Right lung (tissue), 5 donors: Measurements from ENCODE around the gene TBXA2R. TPM values are rescaled to one million over a fixed set of nuclear protein-coding genes. Genes with fewer than 3 reads are reported as not detected.
"Not testable (repeated sequence)": the region's sequence is repeated elsewhere in the genome, so short reads cannot be mapped to it uniquely, and the experiment has no call there.

Source experiments
- DNase-seq, 2 donors: peaks; one replicate each; pipeline ENCODE4 v3.0.0-alpha.2; 2013
- polyA plus RNA-seq, 5 donors: library from polyadenylated mRNA; unstranded; fragments of 120-200 nt; gene quantifications; one replicate each; pipeline versions ENCODE4 v1.2.1 to v1.2.3, GENCODE V29; 2013; ENCODE audit warnings: inconsistent platforms in 1 of 5, low replicate concordance in 1 of 5; ENCODE audit not compliant: insufficient read length in 5 of 5, insufficient read depth in 1 of 5

Gene TBXA2R
- polyA plus RNA-seq, 5 donors = 1.6 to 3.8 (median 2.7) TPM

DNA sequence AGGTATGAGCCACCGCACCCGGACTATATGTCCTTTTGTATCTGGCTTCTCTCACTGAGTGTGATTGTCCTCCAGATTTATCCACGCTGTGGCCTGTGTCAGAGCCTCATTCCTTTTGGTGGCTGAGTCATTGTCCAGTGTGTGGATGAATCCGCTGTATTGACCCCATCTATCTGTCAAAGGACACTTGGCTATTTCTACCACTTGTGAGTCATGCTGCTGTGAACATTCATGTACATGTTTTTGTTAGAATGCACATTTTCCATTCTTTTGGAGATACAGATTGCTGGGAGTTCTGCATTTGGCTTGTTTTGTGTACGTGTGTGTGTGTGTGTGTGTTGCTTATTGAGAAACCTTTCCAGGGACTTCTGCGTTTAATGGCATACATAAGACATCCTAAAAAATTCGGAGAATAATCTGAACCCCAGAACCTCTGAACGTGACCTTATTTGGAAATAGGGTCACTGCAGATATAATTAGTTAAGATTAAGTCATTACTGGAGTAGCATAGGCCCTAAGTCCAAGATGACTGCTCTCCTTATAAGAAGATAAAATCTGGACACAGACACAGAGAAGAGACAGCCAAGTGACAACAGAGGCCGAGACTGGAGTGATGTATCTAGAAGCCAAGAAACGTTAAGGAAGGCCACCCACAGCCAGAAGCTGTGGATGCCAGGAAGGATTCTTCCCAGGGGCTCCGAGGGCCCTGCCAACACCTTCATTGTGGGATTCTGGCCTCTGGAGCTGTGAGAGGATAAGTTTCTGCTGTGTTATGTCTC lies 26.3 kb downstream of the TBXA2R start:
- DNase-seq = peak; percentile 67 to 78

DNA sequence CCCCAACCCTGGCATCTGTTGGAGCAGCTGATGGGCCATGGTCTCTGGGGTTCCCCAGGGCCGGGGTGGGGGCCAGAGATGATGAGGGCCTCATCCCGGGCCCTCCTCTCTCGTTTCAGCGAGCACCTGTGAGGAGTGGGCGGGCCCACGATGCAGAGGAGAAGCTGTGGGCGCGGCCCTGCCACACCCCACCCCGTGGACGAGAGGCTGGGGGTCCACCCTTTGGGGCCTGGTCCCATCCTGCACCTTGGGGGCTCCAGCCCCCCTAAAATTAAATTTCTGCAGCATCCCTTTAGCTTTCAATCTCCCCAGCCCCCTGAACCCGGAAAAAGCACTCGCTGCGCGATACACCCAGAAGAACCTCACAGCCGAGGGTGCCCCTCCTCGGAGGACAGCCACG lies 28.3 kb downstream of the TBXA2R start:
- no peak for DNase-seq

DNA sequence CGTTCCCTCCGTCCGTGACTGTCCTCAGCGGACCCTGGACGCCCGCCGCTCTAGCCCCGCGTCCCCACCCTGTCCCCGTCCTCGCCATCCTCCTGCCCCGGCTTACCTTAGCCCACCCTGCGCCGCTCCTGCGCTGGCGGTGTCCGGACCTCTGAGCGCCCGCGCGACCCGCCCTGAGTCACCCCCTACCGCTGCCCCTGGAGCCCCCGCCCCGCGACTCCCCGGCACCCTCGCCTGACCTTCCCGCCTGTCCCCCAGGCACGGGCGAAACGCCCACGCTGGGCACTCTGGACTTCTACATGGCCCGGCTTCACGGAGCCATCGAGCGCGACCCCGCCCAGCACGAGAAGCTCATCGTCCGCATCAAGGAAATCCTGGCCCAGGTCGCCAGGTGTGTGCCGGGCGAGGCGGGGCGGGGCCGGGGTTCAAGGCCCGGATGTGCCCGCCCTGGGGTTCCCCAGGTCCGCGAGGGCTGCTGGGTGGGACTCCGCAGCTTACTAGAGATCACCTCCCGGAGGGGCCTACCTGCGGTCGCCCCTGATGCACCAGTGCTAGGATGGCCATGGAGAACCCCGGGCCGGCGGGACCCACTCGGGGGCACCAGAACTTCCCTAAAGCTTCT lies 28.8 kb downstream of the TBXA2R start:
- no peak for DNase-seq

DNA sequence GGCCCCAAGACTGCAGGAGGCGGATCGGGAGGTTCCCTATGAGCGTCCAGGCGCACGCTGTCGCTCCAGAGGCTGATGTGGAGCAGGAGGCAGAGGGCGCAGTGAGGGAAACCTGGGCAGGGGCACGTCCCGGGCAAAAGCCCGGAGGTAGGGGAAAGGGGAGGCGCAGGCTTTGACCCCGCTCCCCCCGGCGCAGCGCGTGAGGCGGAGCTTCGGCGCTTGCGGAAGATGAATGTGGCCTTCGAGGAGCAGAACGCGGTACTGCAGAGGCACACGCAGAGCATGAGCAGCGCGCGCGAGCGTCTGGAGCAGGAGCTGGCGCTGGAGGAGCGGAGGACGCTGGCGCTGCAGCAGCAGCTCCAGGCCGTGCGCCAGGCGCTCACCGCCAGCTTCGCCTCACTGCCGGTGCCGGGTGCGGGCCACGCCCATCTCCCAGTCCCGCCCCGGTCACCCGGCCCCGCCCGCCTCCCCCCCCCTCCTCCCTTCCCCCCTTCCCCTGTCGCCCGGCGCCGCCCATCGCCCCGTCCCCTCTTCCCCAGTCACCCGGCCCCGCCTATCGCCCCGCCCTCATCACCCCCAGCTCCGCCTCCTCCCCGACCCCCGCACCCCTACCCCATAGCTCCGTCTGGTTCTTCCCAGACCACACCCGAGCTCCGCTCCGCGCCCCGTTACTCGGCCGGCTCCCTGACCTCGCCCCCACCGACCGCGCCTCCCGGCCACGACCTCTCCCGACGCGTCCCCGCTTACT lies 29.8 kb downstream of the TBXA2R start:
- DNase-seq = peak; percentile 72 to 75

DNA sequence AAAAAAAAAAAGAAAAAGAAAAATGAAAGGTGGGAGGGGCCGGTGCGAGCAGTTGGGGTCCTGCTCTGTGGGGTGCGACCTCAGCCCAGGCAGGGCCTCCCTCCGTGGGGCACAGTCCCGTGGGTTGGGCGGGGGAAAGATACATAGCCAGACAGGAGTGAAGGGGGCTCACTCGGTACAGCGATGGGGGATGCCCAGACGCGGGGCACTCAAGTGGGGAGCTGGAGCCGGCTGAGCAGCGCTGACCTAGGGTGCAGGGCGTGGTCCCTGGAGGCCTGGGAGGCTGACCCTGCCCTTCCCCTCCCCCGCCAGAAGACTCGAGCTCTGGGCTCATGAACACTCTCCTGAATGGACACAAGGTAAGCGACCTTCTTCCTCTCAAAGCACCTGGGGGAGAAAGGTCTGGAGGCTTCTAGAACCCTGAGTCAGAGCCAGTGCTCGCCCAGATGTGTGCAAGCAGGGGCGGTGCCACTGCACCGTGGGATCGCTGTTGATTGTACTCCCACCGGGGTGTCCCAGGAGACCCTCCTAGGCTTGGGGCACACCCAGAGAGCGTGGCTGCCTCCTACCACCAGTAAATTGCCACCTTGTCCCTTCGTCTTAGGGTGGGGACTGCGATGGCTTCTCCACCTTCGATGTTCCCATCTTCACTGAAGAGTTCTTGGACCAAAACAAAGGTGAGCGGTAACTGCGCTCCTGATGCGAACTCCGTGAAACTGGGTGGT lies 30.6 kb downstream of the TBXA2R start:
- DNase-seq = no peak

DNA sequence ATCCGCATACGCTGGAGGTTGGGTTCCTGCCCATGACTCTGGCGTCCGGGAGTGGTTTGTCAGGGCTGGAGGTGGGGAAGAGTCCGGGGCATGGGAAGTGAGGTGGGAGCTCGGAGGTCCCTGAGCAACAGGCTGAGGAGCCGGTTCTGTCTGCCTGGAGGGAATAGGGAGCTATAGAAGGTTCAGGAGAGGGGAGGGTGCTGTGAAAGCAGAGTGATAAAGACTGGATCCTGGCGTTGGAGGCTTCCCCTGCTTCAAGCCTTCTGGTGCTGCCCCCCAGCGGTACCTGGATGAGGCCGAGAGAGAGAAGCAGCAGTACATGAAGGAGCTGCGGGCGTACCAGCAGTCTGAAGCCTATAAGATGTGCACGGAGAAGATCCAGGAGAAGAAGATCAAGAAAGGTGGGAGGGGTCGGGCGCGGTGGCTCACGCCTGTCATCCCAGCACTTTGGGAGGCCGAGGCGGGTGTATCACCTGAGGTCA lies 31.4 kb downstream of the TBXA2R start:
- no peak for DNase-seq

DNA sequence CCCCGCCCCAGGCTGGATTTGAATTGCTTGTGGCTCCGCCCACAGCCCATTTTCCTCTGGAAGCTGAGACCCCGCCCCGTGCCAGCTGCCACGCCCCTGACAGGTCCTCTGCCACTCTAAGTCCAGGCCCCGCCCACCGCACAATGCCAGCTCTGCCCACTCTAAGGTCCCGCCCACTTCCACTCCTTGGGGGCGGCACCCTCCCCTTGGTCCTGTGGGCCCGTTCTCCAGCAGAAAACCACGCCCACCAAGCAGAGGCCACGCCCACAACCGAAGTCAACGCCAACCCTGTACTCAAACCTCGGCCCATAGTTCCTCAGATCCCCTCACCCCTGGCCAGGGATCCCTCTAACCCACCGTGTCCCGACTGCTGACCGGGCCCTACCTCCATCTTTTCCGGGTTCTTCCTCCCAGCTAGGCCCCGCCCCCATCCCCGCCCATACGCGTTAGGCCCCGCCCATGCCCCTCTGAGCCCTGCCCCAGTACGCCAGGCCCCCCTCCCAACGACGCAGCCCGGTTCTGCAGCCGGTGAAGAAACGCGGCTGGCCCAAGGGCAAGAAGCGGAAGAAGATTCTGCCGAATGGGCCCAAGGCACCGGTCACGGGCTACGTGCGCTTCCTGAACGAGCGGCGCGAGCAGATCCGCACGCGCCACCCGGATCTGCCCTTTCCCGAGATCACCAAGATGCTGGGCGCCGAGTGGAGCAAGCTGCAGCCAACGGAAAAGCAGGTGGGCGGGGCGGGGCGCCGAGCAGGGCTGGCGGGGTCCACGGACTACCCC lies 32.6 kb downstream of the TBXA2R start:
- DNase-seq = peak in 1 of 2 donors; percentile 62

DNA sequence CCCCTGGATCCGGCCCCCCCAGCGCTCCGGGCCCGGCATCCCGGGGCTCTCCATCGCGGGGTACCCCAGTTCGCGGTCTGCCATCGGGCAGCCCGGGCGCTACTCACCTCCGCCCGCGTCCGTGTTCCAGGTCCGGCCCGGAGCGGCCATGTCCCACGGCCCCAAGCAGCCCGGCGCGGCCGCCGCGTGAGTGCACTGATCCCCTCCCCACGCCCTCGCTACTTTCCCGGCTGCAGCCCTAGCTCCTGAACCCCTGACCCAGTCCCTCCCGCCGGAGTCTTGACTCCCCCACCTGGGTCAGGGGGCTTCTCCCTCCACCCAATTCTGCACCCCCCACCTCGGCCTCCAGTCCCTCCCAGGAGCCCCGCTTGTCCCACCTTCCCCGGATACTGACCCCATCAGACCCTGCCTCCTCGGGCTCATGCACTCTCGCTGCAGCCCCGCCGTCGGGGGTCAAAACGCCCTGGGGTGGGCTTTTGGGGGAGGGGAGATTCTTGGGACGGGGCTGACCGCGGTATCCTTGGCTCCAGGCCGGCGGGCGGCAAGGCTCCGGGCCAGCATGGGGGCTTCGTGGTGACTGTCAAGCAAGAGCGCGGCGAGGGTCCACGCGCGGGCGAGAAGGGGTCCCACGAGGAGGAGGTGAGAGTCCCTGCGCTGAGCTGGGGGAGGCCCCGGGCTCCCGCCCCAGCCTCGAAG lies 33.4 kb downstream of the TBXA2R start:
- no peak for DNase-seq

DNA sequence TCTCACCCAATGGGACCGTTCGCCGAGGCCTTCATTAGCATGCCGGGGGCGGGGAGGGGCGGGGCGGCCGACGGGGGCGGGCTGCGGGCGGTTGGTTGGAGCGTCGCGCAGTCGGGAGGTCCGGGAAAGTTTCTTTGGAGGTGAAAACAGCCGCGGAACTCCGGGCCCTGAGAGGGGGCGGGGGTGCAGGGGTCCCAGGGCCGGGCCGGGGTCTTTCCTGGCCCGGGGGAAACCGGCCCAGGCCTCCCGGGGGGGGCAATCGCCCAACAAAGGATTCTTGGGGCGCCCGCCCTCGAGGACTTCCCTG lies 33.9 kb downstream of the TBXA2R start, which contains the start of gene HMG20B:
Gene HMG20B (plus strand): TSS at position 90 of the 307 bp plus-strand sequence. CDS start 366 bp downstream, outside the sequence.
- DNase-seq = no peak

DNA sequence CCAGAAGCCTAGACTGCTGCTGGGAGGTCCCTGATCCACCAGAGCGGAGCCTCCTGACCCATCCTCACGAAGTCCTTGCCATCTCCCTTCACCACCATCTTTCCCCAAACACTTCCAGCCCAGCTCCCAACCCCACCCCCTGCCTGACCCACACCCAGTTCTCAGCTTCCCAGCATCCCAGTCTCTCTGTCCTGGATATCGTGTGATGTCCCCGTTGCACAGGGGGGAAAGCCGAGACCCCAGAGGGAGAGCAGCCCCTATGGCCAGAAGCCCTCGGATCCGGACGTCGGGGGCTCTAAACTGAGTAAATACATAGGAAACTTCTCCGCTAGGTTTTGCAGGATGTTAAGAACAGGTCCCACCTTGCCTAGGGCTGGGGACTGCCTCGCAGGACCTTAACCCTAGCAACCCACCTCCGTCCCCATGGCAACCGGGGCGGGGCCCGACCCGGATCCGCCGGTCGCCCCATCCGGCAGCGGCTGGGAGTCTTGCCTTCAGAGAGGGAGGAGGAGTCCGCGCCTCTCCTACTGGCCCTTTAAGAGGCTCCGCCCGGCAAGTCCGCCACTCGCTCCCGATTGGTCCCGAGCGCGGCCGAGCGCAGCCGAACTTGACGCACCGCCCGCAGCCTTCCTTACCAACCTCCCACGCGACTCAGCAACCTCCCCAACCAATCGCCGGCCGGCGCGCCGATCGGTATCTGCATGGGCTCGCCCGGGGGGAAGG lies 34.4 kb downstream of the TBXA2R start:
- DNase-seq = peak; percentile 99 to 100

DNA sequence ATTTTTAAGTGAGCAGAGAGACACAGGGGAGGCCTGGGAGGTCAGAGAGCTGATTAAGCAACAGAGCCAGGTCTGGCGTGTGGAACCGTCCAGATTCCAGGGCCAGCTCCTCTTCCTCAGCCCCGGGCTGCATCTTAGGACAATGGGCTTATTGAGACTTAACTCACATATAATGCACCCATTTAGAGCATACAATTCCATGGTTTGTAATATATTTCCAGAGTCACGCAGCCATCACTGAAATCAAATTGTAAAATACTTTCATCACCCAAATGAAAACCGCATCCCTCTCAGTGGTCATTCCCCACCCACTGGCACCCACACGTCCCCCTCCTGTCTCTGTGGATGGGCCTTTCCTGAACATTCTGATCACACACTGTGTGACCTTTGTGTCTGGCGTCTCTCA lies 36.1 kb downstream of the TBXA2R start:
- DNase-seq = no peak

DNA sequence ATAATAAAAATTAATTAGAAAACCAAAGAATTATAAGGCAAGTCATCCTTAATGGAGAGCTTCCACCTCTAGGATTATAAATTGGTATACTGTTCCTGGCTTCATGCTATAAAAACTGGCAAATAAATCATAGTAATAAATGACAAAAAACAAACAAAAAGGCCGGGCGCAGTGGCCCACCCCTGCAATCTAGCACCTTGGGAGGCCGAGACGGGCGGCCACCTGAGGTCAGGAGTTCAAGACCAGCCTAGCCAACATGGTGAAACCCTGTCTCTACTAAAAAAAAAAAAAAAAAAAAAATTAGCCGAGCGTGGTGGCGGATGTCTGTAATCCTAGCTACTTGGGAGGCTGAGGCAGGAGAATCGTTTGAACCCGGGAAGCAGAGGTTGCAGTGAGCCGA lies 36.6 kb downstream of the TBXA2R start:
- DNase-seq = not testable (repeated sequence)

DNA sequence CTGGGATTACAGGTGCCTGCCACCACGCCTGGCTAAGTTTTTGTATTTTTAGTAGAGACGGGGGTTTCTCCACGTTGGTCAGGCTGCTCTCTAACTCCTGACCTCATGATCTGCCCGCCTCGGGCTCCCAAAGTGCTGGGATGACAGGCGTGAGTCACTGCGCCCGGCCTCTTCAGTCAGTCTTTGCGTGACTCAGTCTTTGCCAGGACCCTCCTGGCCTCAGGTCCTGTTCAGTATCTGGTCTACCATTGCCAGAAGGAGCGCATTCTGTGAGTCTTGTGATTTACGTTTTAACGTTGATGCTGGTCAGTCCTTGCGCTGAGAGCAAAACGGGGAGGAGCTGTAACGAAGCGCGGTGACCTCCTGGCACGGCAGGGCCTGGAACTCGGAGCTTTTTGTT lies 41.5 kb downstream of the TBXA2R start:
- DNase-seq = no peak

DNA sequence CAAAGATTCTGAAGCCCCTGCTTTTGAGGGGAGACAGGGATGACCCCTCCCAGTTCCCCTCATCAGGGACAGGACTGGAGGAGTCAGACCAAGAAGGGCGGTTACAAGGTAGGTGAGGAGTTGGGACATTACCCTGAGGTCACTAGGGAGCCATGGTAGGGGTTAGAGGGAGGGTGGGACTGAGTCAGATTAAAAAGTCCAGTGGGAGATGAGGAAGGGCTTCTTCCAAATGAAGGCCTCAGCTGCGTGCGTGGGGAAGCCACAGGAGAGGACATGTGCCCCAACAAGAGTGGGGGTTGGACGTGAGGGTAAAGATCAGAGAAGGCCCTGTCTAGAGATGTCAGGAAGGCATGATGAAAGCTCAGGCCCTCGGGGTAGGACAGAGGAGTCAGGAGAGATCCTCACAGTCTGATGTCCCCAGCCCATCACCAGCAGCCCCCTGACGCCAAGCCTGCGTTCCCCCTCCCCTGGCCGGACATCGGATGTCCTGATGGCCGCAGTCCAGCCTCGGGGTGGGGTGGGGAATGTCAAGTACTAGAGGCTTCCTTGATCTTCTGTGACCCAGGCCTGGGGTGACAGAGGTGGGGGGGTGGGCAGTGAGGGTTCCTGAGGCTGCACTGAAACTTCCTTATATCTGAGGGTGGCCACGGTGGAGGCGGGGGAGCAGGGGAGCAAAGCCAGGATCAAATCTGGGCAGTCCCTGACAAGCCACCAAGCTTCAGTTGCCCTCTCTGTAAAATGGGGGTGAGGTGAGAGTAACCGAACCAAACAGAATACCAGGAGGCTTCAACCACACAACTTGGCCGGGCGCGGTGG lies 42.8 kb downstream of the TBXA2R start:
- DNase-seq = no peak

DNA sequence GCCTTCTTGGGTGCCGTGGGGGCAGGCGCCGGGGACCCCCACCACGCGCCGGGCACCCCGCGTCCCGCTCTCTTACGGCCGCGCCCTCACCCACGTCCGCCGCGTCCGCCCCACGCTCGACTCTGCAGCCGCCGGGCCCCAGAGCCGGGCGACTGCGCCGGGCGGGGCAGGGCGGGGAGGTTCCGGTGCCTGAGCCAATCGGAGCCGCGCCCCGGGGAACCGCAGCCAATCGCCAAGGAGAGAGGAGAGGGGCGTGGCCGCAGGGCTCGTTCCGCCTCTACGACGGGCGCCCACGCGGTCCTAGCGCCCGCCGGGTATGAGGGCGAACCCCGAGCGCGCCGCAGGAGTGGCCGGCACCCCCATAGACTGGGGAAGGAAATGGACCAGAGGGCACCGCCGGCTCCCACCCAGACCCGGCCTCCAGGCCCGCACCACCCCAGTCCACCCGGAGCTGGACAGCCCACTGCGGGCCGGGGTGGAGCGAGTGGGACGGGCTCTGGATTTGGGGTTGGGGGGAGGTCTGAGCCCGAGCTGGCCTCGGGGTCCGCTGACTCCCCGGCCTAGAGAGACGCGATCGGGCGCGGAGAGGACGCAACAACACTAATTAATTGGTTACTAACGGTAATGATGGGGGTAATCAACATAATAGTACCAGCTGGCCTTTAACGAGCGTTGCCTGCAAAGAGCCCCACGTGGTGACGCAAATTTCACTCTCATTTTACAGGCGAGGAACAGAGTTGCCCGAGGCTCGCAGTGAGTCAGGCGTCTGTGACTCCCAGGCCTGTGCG lies 49.0 kb downstream of the TBXA2R start, which contains the start of gene MFSD12:
Gene MFSD12 (minus strand): TSS at position 126 of the 788 bp plus-strand sequence. CDS start 183 bp downstream, outside the sequence.
- peak; percentile 89 to 93 for DNase-seq

DNA sequence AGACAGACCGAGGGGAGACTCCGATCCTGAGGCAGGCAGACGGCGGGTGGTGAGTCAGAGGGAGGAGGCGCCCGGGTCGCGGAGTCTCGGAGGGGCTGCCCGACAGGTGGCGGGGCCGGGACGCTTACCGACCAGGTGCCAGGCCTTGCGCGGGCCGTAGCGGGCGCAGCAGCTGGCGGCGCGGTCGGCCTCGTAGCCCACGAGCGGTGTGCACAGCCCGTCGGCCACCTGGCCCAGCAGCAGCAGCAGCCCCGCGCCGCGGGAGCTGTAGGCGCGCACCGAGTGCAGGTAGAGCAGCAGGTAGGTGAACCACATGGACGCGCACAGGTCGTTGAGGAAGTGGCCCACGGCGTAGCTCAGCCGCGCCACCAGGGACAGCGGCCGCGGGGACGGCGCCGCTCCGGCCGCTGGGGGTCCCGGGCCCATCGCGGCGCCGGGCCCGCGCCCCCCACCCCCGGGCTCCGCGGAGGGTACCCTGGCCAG lies 49.7 kb downstream of the TBXA2R start:
- no peak for DNase-seq

DNA sequence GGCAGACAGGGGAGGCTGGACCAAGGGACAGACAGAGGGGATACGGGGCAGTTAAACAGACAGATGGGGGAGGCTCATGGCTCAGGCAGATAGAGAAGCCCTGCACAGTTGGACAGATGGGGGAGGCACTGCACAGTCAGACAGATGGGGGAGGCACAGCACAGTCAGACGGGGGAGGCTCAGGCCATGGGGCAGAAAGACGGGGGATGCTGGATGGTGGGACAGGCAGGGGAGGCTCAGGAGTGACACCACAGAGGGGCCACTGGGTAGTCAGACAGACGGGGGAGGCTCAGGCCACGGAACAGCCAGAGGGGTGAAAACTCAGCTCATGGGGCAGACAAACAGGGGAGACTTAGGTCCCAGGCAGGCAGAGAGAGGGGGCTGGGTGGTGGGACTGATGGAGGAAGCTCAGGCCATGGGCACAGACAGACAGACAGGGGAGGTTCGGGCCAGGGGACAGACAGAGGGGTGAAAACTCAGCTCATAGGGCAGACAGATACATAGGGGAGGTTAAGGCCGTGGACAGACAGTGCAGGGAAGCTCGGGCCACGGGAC lies 50.2 kb downstream of the TBXA2R start:
- no peak for DNase-seq
